ENCODE data around the gene GOLT1B.
"Not testable (repeated sequence)": the region's sequence is repeated elsewhere in the genome, so short reads cannot be mapped to it uniquely, and the experiment has no call there.

Gene GOLT1B

GRCh38 chr12:21501258-21502163 lies at the start of gene GOLT1B, which contains the start of gene RECQL:
TSS of gene GOLT1B (plus strand) at chr12:21501789. CDS start at chr12:21501924, 135 bp downstream.
TSS of gene RECQL (minus strand) at chr12:21501635. CDS start at chr12:21499570, 2,065 bp downstream.
- DNase-seq (ENCODE audit: low spot score) = peak; percentile 97

DNA sequence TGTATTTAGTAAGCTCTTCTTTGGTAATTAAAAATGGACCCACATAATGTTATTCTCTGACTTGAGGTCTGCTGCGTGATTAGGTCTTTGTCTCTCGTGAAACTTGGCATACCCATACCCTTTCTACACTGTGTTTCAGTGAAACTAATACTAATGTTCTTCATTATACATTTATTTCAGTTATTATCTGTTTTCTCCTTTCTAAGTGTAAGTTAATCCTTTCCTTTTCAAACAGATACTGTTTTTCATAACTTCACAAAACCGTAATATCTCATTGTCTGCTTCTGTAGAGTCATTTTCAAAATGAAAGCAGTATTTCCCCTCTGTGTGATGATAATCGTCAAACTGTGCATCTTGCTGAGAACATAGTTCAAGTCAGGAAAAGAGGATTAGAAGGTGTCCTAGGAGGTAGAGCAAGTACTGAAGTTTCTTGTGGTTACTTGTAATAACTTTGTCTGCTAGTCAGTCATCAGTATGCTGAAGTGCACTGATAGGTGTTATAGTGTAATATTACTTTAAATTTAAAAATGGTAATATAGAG lies 48.2 kb upstream of the GOLT1B start:
- no peak for DNase-seq (ENCODE audit: low spot score)

DNA sequence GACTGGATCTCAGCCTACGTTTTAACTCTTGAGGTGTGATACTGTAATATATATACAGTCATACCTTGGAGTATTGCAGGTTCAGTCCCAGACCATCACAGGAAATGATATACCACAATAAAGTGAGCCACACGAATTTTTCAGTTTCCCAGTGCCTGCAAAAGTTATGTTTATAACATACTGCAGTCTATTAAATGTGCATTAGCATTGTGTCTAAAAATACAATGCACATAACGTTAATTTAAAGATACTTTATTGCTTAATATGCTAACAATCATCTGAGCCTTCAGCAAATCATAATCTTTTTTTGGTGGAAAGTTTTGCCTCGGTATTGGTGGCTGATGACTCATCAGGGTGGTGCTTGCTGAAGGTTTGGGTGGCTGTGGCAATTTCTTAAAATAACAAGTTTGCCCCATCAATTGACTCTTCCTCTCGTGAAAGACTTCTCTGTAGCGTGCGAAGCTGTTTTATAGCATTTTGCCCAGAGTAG lies 45.3 kb upstream of the GOLT1B start:
- no peak for DNase-seq (ENCODE audit: low spot score)

GRCh38 chr12:21459474-21459873 lies 42.1 kb upstream of the GOLT1B start:
- no peak for DNase-seq (ENCODE audit: low spot score)

DNA sequence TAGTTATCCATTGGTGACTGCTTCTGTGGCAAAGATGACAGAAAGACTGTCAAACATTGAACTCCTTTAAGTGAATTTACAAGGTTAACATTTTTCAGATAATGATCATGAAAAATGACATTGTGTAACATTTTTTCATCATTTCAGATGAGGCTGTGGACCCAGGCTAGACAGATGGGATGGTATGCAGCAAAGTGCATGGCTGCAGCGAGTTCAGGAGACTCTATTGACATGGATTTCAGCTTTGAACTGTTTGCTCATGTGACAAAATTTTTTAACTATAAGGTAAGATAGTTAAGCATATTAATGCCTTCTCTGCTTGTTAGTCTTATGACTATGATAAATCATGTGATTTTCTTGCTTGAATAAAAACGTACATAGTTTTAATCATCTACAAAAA lies 34.3 kb upstream of the GOLT1B start:
- DNase-seq (ENCODE audit: low spot score) = not testable (repeated sequence)

- no peak for DNase-seq (ENCODE audit: low spot score)
Observed at GRCh38 chr12:21471294-21471693, 30.3 kb upstream of the GOLT1B start.

DNA sequence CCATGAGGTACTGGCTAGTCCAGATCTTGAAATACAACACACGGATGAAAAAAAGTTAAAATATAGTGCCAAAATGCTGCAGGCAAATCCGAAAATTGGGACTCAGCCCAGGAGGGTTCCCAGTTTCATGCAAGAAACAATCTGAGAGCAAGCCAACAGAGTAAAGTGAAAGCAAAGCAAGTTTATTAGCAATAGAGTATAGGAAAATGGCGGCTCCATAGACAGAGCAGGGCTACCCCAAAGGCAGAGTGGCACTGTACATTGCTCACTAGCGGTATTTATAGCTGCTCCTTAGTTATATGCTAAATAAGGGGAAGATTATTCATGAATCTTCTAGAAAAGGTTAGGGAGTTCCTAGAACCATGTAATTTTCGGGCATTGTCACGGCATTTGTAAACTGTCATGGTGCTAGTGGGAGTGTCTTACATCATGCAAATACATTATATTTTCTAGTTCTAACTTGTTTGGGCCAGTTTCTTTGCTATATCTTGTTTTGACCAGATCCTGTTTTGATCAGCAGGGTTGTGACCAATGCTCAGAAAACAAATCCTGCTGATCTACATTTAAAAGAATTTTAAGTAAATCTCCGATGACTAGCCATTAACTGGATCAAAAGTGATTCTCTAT lies 29.3 kb upstream of the GOLT1B start:
- no peak for DNase-seq (ENCODE audit: low spot score)

GRCh38 chr12:21475552-21475951 lies 26.0 kb upstream of the GOLT1B start:
- DNase-seq (ENCODE audit: low spot score) = no peak

DNA sequence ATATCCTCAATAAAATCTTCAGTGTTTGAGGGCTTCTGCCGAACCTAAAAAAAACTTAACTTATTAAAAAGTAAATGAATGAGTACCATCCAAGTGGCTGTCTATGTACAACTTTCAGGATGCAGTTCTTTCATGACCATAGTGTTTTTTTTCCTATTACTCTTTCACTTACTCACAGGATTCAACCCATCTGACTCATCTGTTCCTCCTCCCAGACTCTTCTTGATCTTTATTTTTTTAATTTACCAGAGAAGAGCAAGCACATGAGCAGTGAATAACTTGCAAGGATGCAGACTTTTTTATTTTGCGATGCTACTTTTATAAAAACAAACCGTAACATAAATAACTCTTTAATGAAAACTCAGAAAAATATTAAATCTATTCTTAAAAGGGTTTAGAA lies 24.6 kb upstream of the GOLT1B start:
- DNase-seq (ENCODE audit: low spot score) = no peak

DNA sequence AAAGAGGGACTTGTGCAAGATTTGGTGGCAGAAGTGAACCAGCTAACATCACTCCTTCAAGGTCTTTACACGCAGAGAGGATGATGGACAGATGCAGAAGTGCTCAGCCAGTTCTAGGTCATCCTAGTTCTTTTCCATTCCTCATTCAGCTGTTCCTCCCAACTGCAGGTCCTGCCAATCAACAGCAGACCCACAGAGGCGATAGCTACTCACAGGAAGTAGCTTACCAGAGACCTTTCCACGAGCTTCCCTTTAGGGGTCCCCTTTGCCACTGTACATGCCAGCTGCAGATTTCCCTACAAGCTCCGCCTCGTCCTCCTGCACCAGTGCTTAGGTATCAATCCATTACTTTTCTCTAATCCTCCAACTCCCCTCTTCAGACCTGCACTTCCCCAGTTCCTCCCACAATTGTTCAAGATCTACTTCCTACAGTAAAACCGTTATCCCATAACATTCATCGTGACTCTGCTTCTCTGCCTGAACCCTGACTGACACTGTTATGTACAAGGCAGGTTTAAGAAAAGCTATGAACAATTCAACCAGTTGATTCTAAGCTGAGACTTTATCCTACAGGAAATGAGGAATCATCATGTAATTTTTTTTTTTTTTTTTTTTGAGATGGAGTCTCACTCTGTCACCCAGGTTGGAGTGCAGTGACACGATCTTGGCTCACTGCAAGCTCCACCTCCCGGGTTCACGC lies 22.7 kb upstream of the GOLT1B start:
- no peak for DNase-seq (ENCODE audit: low spot score)

DNA sequence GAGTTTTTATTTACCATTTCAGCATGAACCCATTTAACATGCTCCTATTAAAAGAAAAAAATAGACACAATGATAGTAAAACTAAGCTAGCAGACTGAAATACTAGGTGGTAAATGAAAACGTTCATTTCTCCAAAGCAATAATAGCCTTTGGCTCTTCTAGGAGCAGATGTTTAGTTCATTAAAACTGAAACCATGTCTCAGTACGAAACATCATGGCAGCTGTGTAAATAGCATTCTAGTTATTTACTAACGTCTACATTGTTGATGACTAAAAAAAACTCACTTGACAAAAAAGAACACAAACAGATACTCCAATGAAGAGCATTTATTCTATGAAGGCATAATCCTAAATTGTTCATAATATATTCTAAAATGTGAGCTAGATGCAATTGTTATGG lies 18.1 kb upstream of the GOLT1B start:
- DNase-seq (ENCODE audit: low spot score) = no peak

DNA sequence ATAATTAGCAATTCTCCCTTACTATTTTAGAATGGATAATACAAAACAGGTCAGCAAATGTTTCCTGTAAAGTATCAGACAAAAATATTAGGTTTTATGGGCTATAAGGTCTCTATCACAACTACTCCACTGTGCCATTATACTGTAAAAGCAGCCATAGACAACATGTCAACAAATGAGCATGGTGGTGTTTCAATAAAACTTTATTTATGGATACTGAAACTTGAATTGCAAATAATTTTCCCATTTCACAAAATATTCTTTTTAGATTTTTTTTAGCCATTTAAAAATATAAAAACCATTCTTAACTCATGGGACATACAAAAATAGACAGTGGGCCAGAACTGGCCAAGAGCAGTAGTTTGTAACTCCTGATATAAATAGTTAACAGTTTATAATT lies 15.6 kb upstream of the GOLT1B start:
- no peak for DNase-seq (ENCODE audit: low spot score)

DNA sequence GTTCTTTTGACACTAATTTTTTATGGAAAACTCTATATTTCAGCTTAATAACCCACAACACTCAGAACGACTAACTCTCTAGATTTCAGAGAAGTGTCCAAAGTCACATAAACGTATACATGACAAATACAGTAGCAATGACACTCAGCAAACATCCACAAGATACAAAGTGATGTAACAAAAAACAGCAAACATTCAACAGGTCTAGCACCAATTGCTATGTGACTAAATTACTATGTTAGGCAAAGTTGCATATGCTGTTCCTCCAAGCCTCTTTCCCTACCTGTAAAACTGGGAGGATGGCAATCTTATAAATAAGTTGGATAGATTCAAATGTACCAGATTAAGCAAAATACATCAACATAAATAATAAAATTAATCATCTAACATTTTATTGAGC lies 1.8 kb upstream of the GOLT1B start:
- DNase-seq (ENCODE audit: low spot score) = no peak

DNA sequence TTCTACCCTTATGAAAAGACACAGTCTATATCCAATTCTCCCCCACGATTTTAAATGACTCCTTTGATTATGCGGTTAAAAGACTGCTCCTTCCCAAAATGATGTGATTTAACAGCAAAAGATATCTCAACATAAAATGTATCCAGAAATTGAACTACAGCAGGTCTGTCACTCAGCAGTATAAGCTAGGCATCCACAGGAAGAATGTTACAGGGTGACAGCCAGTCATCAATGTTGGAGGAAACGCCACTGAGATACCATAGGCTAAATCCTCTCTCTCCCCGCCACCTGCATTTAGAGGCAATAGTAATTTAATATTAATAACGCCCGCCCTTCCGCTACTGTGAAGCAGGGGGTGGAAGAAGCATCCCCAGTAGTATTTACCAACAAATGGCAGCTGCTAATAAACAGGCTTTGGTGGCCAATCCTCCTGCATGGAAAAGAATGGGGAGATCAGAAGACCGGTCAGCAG lies 767 bp upstream of the GOLT1B start:
- DNase-seq (ENCODE audit: low spot score) = no peak

- DNase-seq (ENCODE audit: low spot score) = peak; percentile 14
Observed at GRCh38 chr12:21502164-21502496, 541 bp downstream of the GOLT1B start.

- no peak for DNase-seq (ENCODE audit: low spot score)
Observed at GRCh38 chr12:21502872-21503271, 1.3 kb downstream of the GOLT1B start.

DNA sequence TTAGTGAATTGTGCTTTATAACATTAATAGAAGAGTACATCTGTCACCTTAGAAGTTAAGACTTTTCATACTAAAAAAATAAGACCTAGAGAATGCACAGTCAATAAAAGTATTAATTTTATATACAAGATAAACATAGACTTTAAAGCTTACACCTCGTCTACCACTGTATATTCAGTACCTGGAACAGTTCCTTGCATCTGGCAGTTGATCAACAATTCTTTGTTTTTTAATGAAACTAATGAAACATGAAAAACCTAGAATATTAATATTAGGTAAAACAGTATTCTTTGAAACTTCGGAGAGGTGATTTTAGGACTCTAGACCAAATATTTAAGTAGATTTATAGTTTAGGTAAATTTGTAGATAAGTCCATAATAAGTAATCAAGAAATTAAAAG lies 4.3 kb downstream of the GOLT1B start:
- DNase-seq (ENCODE audit: low spot score) = no peak

- DNase-seq (ENCODE audit: low spot score) = no peak
Observed at GRCh38 chr12:21507849-21508248, 6.3 kb downstream of the GOLT1B start.

DNA sequence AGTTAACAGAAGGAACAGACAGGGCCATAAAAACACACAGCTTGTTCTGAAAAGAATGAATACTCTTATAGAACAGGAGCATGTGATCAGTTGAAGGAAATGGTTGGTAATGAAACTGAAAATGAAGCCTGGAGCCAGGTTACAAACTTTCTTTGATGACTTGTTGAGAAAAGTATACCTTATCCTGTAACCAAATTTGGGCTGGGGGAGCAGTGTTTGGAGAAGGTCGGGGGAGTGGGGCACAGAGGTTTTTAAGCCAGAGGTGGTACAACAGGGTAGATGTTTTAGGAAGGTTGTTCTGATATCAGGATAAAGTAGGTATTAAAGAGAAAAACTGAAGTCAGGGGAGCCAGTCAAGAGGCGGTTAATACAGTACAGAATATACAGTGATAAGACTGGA lies 8.2 kb downstream of the GOLT1B start:
- DNase-seq (ENCODE audit: low spot score) = no peak

DNA sequence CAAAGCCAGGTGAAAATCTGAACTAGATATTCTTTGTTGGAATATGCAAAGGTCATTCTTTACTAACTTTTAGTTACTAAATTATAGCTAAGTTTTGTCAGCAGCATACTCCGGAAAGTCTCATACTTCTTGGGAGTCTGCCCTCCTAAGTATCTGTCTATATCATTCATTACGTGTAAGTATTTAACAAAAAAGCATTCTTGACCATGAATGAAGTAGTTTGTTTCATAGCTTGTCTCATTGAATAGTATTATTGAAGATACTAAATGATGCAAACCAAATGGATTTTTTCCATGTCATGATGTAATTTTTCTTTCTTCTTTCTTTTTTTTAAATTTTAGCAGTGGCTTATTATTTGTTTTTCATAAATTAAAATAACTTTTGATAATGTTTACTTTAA lies 14.7 kb downstream of the GOLT1B start:
- no peak for DNase-seq (ENCODE audit: low spot score)

DNA sequence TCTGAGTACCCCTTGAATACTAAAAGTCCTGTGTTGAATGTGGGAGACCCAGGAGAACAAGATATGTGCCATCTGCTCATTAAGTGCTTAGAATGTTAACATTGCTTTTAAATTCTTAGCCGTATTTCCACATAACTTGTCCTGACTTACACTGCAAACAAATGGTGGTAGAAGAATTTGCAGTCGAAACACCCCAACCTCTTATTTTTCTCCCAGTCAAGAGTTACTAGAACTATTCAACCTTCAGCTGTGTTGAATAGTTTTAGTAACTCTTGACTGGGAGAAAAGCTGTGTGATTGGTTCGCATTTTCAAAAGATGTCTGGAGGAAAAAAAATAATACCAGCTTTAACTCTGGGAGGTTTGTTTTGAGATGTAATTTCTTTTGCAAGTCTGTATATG lies 16.9 kb downstream of the GOLT1B start:
- DNase-seq (ENCODE audit: low spot score) = no peak

GRCh38 chr12:21521541-21521940 lies 20.0 kb downstream of the GOLT1B start:
- DNase-seq (ENCODE audit: low spot score) = no peak

Data from germinal center (tissue), 1 donor.